H9 (cell line): ENCODE data around the gene MERTK. TPM values are rescaled to one million over a fixed set of nuclear protein-coding genes. Genes with fewer than 3 reads are reported as not detected.
A peak's percentile ranks its signal among the peaks of the same experiment; 100 is the strongest.

Source experiments
- DNase-seq: peaks from one replicate; pipeline ENCODE4 v3.0.0-alpha.2; 2017
- H2AFZ ChIP-seq: one replicate; pipeline ENCODE4 v1.6.1; 2013; ENCODE audit warnings: mild to moderate bottlenecking, low read length, control low read depth, moderate library complexity
- H2AK5ac ChIP-seq: 2 replicates; pipeline ENCODE4 v1.6.1; 2013; ENCODE audit warnings: low read length, control low read depth, mixed read lengths; ENCODE audit not compliant: insufficient read length
- H2BK120ac ChIP-seq: one replicate; pipeline ENCODE4 v1.6.1; 2013; ENCODE audit warnings: low read depth, mild to moderate bottlenecking, low read length, control low read depth, inconsistent platforms; ENCODE audit not compliant: poor library complexity, severe bottlenecking
- H2BK12ac ChIP-seq: 2 replicates; pipeline ENCODE4 v1.6.1; 2013; ENCODE audit warnings: low read length, control low read depth, mixed read lengths, low read depth; ENCODE audit not compliant: insufficient read length
- H2BK15ac ChIP-seq: 2 replicates; pipeline ENCODE4 v1.6.1; 2013; ENCODE audit warnings: low read depth, low read length, control low read depth
- H2BK20ac ChIP-seq: one replicate; pipeline ENCODE4 v1.6.1; 2013; ENCODE audit warnings: low read depth, mild to moderate bottlenecking, low read length, control low read depth, inconsistent platforms; ENCODE audit not compliant: poor library complexity, severe bottlenecking
- H2BK5ac ChIP-seq: 2 replicates; pipeline ENCODE4 v1.6.1; 2013; ENCODE audit warnings: low read length, control low read depth, mixed read lengths; ENCODE audit not compliant: insufficient read length
- H3K14ac ChIP-seq: 2 replicates; pipeline ENCODE4 v1.6.1; 2013; ENCODE audit warnings: low read length, control low read depth; ENCODE audit not compliant: insufficient read depth
- H3K18ac ChIP-seq: 2 replicates; pipeline ENCODE4 v1.6.1; 2013; ENCODE audit warnings: low read depth, mild to moderate bottlenecking, mixed read lengths, low read length, control low read depth; ENCODE audit not compliant: insufficient read length
- H3K23ac ChIP-seq: 2 replicates; pipeline ENCODE4 v1.6.1; 2013; ENCODE audit warnings: low read length, control low read depth, mixed read lengths, low read depth; ENCODE audit not compliant: insufficient read length
- H3K23me2 ChIP-seq: 2 replicates; pipeline ENCODE4 v1.6.1; 2013; ENCODE audit warnings: low read depth, mild to moderate bottlenecking, mixed read lengths, low read length, control low read depth; ENCODE audit not compliant: insufficient read length, poor library complexity, severe bottlenecking
- H3K27ac ChIP-seq: 2 replicates; pipeline ENCODE4 v1.5.1; 2013; ENCODE audit warnings: low read length, control low read depth, mixed read lengths, low read depth; ENCODE audit not compliant: insufficient read length
- H3K27me3 ChIP-seq: 2 replicates; pipeline ENCODE4 v1.6.1; 2013; ENCODE audit warnings: low read length, control low read depth, inconsistent platforms; ENCODE audit not compliant: insufficient read depth
- H3K4ac ChIP-seq: 2 replicates; pipeline ENCODE4 v1.6.1; 2013; ENCODE audit warnings: low read depth, mild to moderate bottlenecking, control low read depth, inconsistent platforms, low read length, moderate library complexity
- H3K4me1 ChIP-seq: 2 replicates; pipeline ENCODE4 v1.6.1; 2013; ENCODE audit warnings: low read length, control low read depth, inconsistent platforms; ENCODE audit not compliant: insufficient read depth
- H3K4me2 ChIP-seq: 2 replicates; pipeline ENCODE4 v1.6.1; 2013; ENCODE audit warnings: low read length, control low read depth, mixed read lengths; ENCODE audit not compliant: insufficient read length, insufficient read depth
- H3K56ac ChIP-seq: 2 replicates; pipeline ENCODE4 v1.6.1; 2013; ENCODE audit warnings: low read depth, mild to moderate bottlenecking, mixed read lengths, low read length, control low read depth; ENCODE audit not compliant: insufficient read length
- H3K79me1 ChIP-seq: 2 replicates; pipeline ENCODE4 v1.6.1; 2013; ENCODE audit warnings: low read depth, mild to moderate bottlenecking, moderate library complexity, low read length, control low read depth, inconsistent platforms; ENCODE audit not compliant: insufficient read depth, poor library complexity, severe bottlenecking
- H3K79me2 ChIP-seq: 2 replicates; pipeline ENCODE4 v1.6.1; 2013; ENCODE audit warnings: low read length, control low read depth, inconsistent platforms; ENCODE audit not compliant: insufficient read depth
- H3K9ac ChIP-seq: 2 replicates; pipeline ENCODE4 v1.6.1; 2013; ENCODE audit warnings: low read length, control low read depth, mixed read lengths; ENCODE audit not compliant: insufficient read length; ENCODE audit errors: extremely low read depth
- H3K9me3 ChIP-seq: one replicate; pipeline ENCODE4 v1.6.1; 2013; ENCODE audit warnings: low read depth, low read length, inconsistent platforms; ENCODE audit not compliant: control insufficient read depth
- H3T11ph ChIP-seq: one replicate; pipeline ENCODE4 v1.6.1; 2013; ENCODE audit warnings: mild to moderate bottlenecking, low read length, control low read depth, inconsistent platforms
- H4K20me1 ChIP-seq: one replicate; pipeline ENCODE4 v1.6.1; 2013; ENCODE audit not compliant: control insufficient read depth, insufficient read length, insufficient read depth
- H4K5ac ChIP-seq: 2 replicates; pipeline ENCODE4 v1.6.1; 2013; ENCODE audit warnings: low read depth, mild to moderate bottlenecking, mixed read lengths, low read length, control low read depth; ENCODE audit not compliant: insufficient read length
- H4K8ac ChIP-seq: replicated peaks from 2 replicates; pipeline ENCODE4 v1.6.1; 2013; ENCODE audit warnings: low read length, control low read depth, mixed read lengths, low read depth; ENCODE audit not compliant: insufficient read length
- H4K91ac ChIP-seq: 2 replicates; pipeline ENCODE4 v1.6.1; 2013; ENCODE audit warnings: low read depth, mild to moderate bottlenecking, moderate library complexity, mixed read lengths, low read length, control low read depth; ENCODE audit not compliant: insufficient read length
- H3K27ac Mint-ChIP-seq, 3 experiments: 2 replicates in 2 of 3; 3 replicates in 1 of 3; pipeline ENCODE4 v1.8.0; 2020 to 2021; ENCODE audit warnings: mixed read lengths in 3 of 3, mild to moderate bottlenecking in 1 of 3, moderate library complexity in 1 of 3
- H3K27me3 Mint-ChIP-seq: 2 replicates; pipeline ENCODE4 v1.8.0; 2021; ENCODE audit warnings: low read depth, mild to moderate bottlenecking, moderate library complexity, mixed read lengths
- H3K36me3 Mint-ChIP-seq, 3 experiments: 2 replicates in 2 of 3; 3 replicates in 1 of 3; pipeline ENCODE4 v1.8.0; 2020 to 2021; ENCODE audit warnings: low read depth in 3 of 3, mixed read lengths in 3 of 3; ENCODE audit not compliant: insufficient read depth in 1 of 3
- H3K4me1 Mint-ChIP-seq, 2 experiments: 2 replicates each; pipeline ENCODE4 v1.8.0; 2020; ENCODE audit warnings: mixed read lengths in 2 of 2
- H3K4me3 Mint-ChIP-seq, 2 experiments: 2 replicates in 1 of 2; 3 replicates in 1 of 2; pipeline ENCODE4 v1.8.0; 2020 to 2021; ENCODE audit warnings: mild to moderate bottlenecking in 2 of 2, mixed read lengths in 2 of 2, moderate library complexity in 1 of 2
- H3K9me3 Mint-ChIP-seq, 2 experiments: 2 replicates in 1 of 2; 3 replicates in 1 of 2; pipeline ENCODE4 v1.8.0; 2020; ENCODE audit warnings: mild to moderate bottlenecking in 2 of 2, mixed read lengths in 2 of 2, moderate library complexity in 1 of 2
- CTCF ChIP-seq: fragments of 200-600 bp; sonication (generic); conservative IDR thresholded peaks from 3 replicates; pipeline ENCODE4 v1.8.0; 2021; ENCODE audit warnings: antibody characterized with exemption, mild to moderate bottlenecking
- WGBS: extraction: QIAGEN DNeasy Blood & Tissue Kit; methylation state at CpG from one replicate; pipeline ENCODE4 v1.1.7; 2013; ENCODE audit warnings: missing lambda C conversion rate, low lambda C conversion rate, mixed read lengths; ENCODE audit not compliant: insufficient read length; ENCODE audit errors: extremely low coverage; 5-methylcytosine and 5-hydroxymethylcytosine counted together
- total RNA-seq: library from RNA; stranded (reverse); gene quantifications from 2 replicates; pipeline ENCODE4 v1.2.1, GENCODE V29; 2021

The MERTK gene
- total RNA-seq, 1 experiment from 2014 or later, result 4.8 TPM

GRCh38 chr2:112048887-112049286 is 150.5 kb downstream of the MERTK start:
- Histone ChIP-seq H2BK12ac (no peak overlapping the region), H3K23me2 (no peaks in the 10 kb centered on the region), H4K8ac (no peak overlapping the region), H3K79me2 (no peaks in the 10 kb centered on the region), H3K9me3 (no peaks in the 10 kb centered on the region), H2BK5ac (no peak overlapping the region), H2BK120ac (no peak overlapping the region), H3K27me3 (no peaks in the 10 kb centered on the region), H3K4ac (no peak overlapping the region), H4K20me1 (no peaks in the 10 kb centered on the region), H2BK20ac (no peak overlapping the region), H2AFZ (no peak overlapping the region), H3K56ac (no peak overlapping the region), H4K5ac (no peak overlapping the region), H2BK15ac (no peak overlapping the region), H3K79me1 (no peaks in the 10 kb centered on the region), H3T11ph (no peak overlapping the region), H3K9ac (no peak overlapping the region), H3K4me1 (no peaks in the 10 kb centered on the region), H4K91ac (no peak overlapping the region), H3K14ac (no peak overlapping the region), H3K18ac (no peak overlapping the region), H3K27ac (no peak overlapping the region), H2AK5ac (no peak overlapping the region), H3K4me2 (no peak overlapping the region), H3K23ac (no peak overlapping the region)
- peaks cover 4 to 32% (median 8%) of the 10 kb centered on the region in 3 experiments; a peak in 6 of 7 replicates for H3K36me3 Mint-ChIP-seq
- peaks cover 21 to 25% of the 10 kb centered on the region in 2 experiments for H3K4me1 Mint-ChIP-seq
- no peak overlapping the region for H3K4me3 Mint-ChIP-seq
- peaks cover 11% of the 10 kb centered on the region for H3K27me3 Mint-ChIP-seq
- peaks cover 25 to 31% of the 10 kb centered on the region in 2 experiments for H3K9me3 Mint-ChIP-seq
- no peak overlapping the region for H3K27ac Mint-ChIP-seq
- DNase-seq, result no peak
- no CpG with 5 or more reads among the region's 3 CpGs for WGBS
- TF ChIP-seq CTCF, result peak; percentile 78
